CD14-positive monocyte (primary cell): ENCODE measurements around the gene HOXB8. TPM values are rescaled to one million over a fixed set of nuclear protein-coding genes. Genes with fewer than 3 reads are reported as not detected.
A peak's percentile ranks its signal among the peaks of the same experiment; 100 is the strongest.

Experiments used
- DNase-seq, 3 donors: peaks; one replicate each; pipeline ENCODE4 v3.0.0-alpha.2; 2011 to 2022
- H2AFZ ChIP-seq: 2 replicates; pipeline ENCODE4 v1.6.0; 2012; ENCODE audit warnings: mild to moderate bottlenecking, low read depth, low read length, inconsistent platforms; ENCODE audit not compliant: insufficient read depth, poor library complexity, severe bottlenecking
- H3K27ac ChIP-seq, 2 donors: 1 replicate in 1 of 2; 2 replicates in 1 of 2; pipeline ENCODE4 v1.5.1; 2012 to 2013; ENCODE audit warnings: low read length in 2 of 2, control low read depth in 1 of 2, inconsistent platforms in 1 of 2, low read depth in 1 of 2, mild to moderate bottlenecking in 1 of 2
- H3K27me3 ChIP-seq, 2 donors: one replicate each; pipeline versions ENCODE4 v1.6.0 to v1.6.1; 2011 to 2013; ENCODE audit warnings: low read length in 2 of 2; ENCODE audit not compliant: control insufficient read depth in 2 of 2, insufficient read depth in 2 of 2
- H3K36me3 ChIP-seq, 2 donors: replicated peaks in 1 of 2; 1 replicate in 1 of 2; 2 replicates in 1 of 2; pipeline versions ENCODE4 v1.5.1 to v1.6.1; 2012 to 2013; ENCODE audit warnings: low read length in 2 of 2, control low read depth in 1 of 2, inconsistent platforms in 1 of 2, mild to moderate bottlenecking in 1 of 2; ENCODE audit not compliant: insufficient read depth in 2 of 2, control insufficient read depth in 1 of 2
- H3K4me1 ChIP-seq, 2 donors: 1 replicate in 1 of 2; 2 replicates in 1 of 2; pipeline versions ENCODE4 v1.5.1 to v1.6.1; 2012 to 2013; ENCODE audit warnings: low read length in 2 of 2, control low read depth in 1 of 2, inconsistent platforms in 1 of 2, mild to moderate bottlenecking in 1 of 2, moderate library complexity in 1 of 2; ENCODE audit not compliant: insufficient read depth in 2 of 2, control insufficient read depth in 1 of 2
- H3K4me2 ChIP-seq: replicated peaks from 2 replicates; pipeline ENCODE3; 2012; ENCODE audit warnings: low read length, moderate library complexity, mild to moderate bottlenecking; ENCODE audit not compliant: poor library complexity, severe bottlenecking; ENCODE audit errors: extremely low read depth
- H3K4me3 ChIP-seq, 3 experiments: fragments of 200-600 bp in 1 of 3; sonication (generic) in 1 of 3; replicated peaks in 1 of 3; 1 replicate in 2 of 3; 2 replicates in 1 of 3; pipeline ENCODE4 v1.5.1; 2011 to 2013; ENCODE audit warnings: low read length in 3 of 3, mild to moderate bottlenecking in 3 of 3, control low read depth in 2 of 3, low read depth in 2 of 3, inconsistent platforms in 1 of 3, moderate library complexity in 1 of 3
- H3K79me2 ChIP-seq: 2 replicates; pipeline ENCODE4 v1.6.0; 2012; ENCODE audit warnings: mild to moderate bottlenecking, control low read depth, inconsistent platforms, low read length, moderate library complexity; ENCODE audit not compliant: insufficient read depth
- H3K9ac ChIP-seq: 2 replicates; pipeline ENCODE4 v1.6.0; 2017; ENCODE audit warnings: low read length, mild to moderate bottlenecking; ENCODE audit not compliant: insufficient read depth, poor library complexity, severe bottlenecking
- H3K9me3 ChIP-seq, 2 donors: replicated peaks in 1 of 2; 1 replicate in 1 of 2; 2 replicates in 1 of 2; pipeline versions ENCODE4 v1.5.1 to v1.6.1; 2012 to 2013; ENCODE audit warnings: low read length in 2 of 2, control low read depth in 1 of 2; ENCODE audit not compliant: control insufficient read depth in 1 of 2, insufficient read depth in 1 of 2
- H4K20me1 ChIP-seq: 2 replicates; pipeline ENCODE4 v1.6.0; 2012; ENCODE audit warnings: mild to moderate bottlenecking, low read length, control low read depth, moderate library complexity; ENCODE audit not compliant: insufficient read depth
- H3K27ac Mint-ChIP-seq, 7 donors: one replicate each; pipeline ENCODE4 v1.8.0; 2020; ENCODE audit warnings: mild to moderate bottlenecking in 7 of 7, mixed read lengths in 7 of 7, moderate library complexity in 6 of 7, inconsistent platforms in 2 of 7
- H3K27me3 Mint-ChIP-seq, 3 donors: one replicate each; pipeline ENCODE4 v1.8.0; 2021 to 2022; ENCODE audit warnings: low read depth in 3 of 3, mild to moderate bottlenecking in 3 of 3, mixed read lengths in 3 of 3, moderate library complexity in 3 of 3, inconsistent platforms in 1 of 3
- H3K36me3 Mint-ChIP-seq, 2 donors: one replicate each; pipeline ENCODE4 v1.8.0; 2020; ENCODE audit warnings: mixed read lengths in 2 of 2, inconsistent platforms in 1 of 2, mild to moderate bottlenecking in 1 of 2
- H3K4me1 Mint-ChIP-seq: one replicate; pipeline ENCODE4 v1.8.0; 2020; ENCODE audit warnings: mild to moderate bottlenecking, mixed read lengths
- H3K4me3 Mint-ChIP-seq, 2 donors: one replicate each; pipeline ENCODE4 v1.8.0; 2020; ENCODE audit warnings: mild to moderate bottlenecking in 2 of 2, mixed read lengths in 2 of 2, moderate library complexity in 1 of 2
- H3K9me3 Mint-ChIP-seq, 7 donors: one replicate each; pipeline ENCODE4 v1.8.0; 2020 to 2022; ENCODE audit warnings: mixed read lengths in 7 of 7, mild to moderate bottlenecking in 6 of 7, moderate library complexity in 6 of 7, inconsistent platforms in 2 of 7
- WGBS: methylation state at CpG from one replicate; pipeline ENCODE4 v1.1.5; 2013; ENCODE audit warnings: missing lambda C conversion rate; ENCODE audit not compliant: insufficient coverage; 5-methylcytosine and 5-hydroxymethylcytosine counted together
- intact Hi-C, 2 donors: fragments of 100-400 bp; cut with micrococcal nuclease; formaldehyde crosslinking; loops; one replicate each; pipeline versions ENCODE4 v1.15.0 to v1.15.1; 2023
- polyA plus RNA-seq, 3 donors: library from polyadenylated mRNA; depleted of rRNA in 1 of 3; unstranded in 2 of 3; stranded (reverse) in 1 of 3; fragments of 300-500 nt in 2 of 3; fragments of >200 nt in 1 of 3; fragmentation: Illumina TruSeq in 2 of 3; gene quantifications; 1 replicate in 2 of 3; 2 replicates in 1 of 3; pipeline ENCODE4 v1.2.3, GENCODE V29; 2012 to 2021
- TF ChIP-seq, protein P1 (sequence below): fragments of 200-600 bp; IDR thresholded peaks from one replicate; pipeline ENCODE4 v1.8.0; 2022; ENCODE audit warnings: antibody characterized with exemption, mild to moderate bottlenecking

Gene HOXB8
- polyA plus RNA-seq, 3 donors, result not detected

DNA sequence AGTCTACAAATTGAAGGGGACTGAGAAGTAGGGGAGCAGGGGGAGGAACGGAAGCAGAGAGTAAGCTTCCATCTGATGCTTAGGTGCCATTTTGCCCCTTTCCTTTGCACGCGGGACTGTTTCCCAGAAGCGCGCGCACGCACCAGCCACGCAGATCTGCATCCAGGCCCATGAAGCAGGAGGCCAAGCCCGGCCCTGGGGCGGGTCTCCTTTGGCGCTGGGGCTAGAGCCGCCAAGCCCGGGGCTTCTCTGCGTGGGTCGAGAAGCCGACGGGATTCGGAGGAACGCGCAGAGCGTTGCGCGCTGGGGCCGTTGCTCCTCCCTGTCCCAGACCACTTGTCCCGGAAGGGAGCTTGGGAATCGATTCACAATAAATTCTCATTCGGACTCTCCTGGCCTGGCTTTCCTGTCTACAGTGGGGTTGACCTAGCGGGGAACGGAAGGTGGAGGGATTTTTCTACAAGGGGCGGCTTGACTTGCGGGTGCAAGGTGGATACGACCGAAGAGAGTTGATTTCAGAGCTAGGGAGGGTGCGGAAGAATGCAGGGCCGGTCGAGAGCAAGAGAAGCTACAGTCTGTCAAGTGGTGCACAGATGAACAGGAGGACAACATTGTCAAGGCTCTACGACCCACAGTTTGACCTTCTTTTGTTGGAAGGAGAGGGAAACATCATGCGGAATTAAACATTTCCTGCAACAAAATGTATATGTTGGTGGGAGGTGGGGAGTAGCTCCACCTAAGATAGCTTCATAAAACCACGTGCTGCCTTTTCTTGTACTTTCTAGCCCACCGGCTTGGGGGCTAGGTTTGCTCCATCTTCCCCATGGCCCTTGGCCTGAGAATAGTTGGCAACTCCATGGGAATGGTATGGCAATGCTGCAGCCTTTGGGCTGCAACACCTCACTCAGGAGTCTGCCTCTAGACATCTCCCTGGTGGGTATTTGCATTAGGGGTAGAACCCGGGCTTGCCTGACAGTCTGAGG is 6.6 kb upstream of the HOXB8 start:
- Mint-ChIP-seq H3K4me1 (peaks cover 16% of the 10 kb centered on the region), H3K4me3 (peak overlapping the region in 1 of 2 donors; percentile 77), H3K27me3 (peaks cover 91 to 99% (median 94%) of the 10 kb centered on the region in 3 donors), H3K36me3 (peaks cover 3 to 7% of the 10 kb centered on the region in 2 donors), H3K27ac (no peak overlapping the region), H3K9me3 (peaks cover 0 to 17% (median 9%) of the 10 kb centered on the region in 7 donors)
- Histone ChIP-seq H3K79me2 (no peaks in the 10 kb centered on the region), H2AFZ (no peak overlapping the region), H3K9ac (no peak overlapping the region), H3K9me3 (peaks cover 0 to 38% of the 10 kb centered on the region in 2 donors), H3K27ac (no peak overlapping the region), H3K4me1 (peaks cover 5 to 13% of the 10 kb centered on the region in 2 donors), H4K20me1 (no peaks in the 10 kb centered on the region), H3K4me2 (no peak overlapping the region), H3K4me3 (no peak overlapping the region), H3K36me3 (no peaks in the 10 kb centered on the region), H3K27me3 (peaks cover 81 to 100% of the 10 kb centered on the region in 2 donors)
- WGBS, result 87% methylated on average over 36 of the region's 41 CpGs
- intact Hi-C loops, result no loop called here
- TF ChIP-seq, protein P1, sequence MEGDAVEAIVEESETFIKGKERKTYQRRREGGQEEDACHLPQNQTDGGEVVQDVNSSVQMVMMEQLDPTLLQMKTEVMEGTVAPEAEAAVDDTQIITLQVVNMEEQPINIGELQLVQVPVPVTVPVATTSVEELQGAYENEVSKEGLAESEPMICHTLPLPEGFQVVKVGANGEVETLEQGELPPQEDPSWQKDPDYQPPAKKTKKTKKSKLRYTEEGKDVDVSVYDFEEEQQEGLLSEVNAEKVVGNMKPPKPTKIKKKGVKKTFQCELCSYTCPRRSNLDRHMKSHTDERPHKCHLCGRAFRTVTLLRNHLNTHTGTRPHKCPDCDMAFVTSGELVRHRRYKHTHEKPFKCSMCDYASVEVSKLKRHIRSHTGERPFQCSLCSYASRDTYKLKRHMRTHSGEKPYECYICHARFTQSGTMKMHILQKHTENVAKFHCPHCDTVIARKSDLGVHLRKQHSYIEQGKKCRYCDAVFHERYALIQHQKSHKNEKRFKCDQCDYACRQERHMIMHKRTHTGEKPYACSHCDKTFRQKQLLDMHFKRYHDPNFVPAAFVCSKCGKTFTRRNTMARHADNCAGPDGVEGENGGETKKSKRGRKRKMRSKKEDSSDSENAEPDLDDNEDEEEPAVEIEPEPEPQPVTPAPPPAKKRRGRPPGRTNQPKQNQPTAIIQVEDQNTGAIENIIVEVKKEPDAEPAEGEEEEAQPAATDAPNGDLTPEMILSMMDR, result no peak
- DNase-seq, result no peak

DNA sequence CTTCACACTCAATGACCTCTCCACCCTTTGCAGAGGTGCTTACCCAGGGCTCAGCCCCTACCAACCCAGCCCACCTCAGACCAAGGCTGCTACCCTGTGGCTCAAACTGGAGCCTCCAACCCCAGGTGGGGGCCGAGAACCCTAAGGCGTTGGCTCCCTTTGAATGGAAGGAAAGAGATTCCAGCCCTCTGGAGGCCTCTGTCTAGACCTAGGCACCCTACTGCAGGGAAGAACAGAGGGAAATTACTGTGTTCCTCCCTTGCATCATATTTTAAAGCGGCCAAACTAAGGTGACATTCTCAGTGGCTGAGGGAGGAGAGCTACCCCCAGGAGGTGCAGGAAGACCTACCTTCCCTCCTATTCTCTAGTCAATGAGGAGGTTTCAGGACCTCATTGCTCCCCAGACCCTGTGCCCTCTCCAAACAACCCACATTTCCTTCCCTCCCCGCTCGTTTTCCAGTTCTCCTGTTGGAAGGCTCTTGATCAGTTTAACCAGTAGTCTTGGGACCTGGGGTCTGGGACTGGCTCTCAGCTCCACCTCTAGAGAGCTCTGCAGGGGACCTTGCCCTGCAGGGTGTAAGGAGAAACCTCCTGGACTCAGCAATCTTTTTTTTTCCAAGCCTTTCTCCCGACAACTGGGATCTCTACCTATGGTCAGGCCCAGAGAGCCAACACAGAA is 5.5 kb upstream of the HOXB8 start:
- 60% methylated on average over 1 of the region's 6 CpGs for WGBS

More for the DNA sequence above, 5.5 kb upstream of the HOXB8 start:
- peaks cover 0 to 19% (median 6%) of the 10 kb centered on the region in 7 donors for H3K9me3 Mint-ChIP-seq
- H3K27ac Mint-ChIP-seq, result no peak overlapping the region
- H3K4me3 ChIP-seq, result no peak overlapping the region
- H3K4me3 Mint-ChIP-seq, result peak overlapping the region in 1 of 2 donors; percentile 69
- H3K4me1 Mint-ChIP-seq, result peaks cover 11% of the 10 kb centered on the region
- TF ChIP-seq, protein P1, result no peak
- no peak overlapping the region for H3K4me2 ChIP-seq
- DNase-seq, result no peak
- no peaks in the 10 kb centered on the region for H4K20me1 ChIP-seq
- no peaks in the 10 kb centered on the region for H3K36me3 ChIP-seq
- H3K27me3 Mint-ChIP-seq, result peaks cover 94 to 100% (median 95%) of the 10 kb centered on the region in 3 donors
- peaks cover 4 to 49% of the 10 kb centered on the region in 2 donors for H3K9me3 ChIP-seq
- H2AFZ ChIP-seq, result no peak overlapping the region
- H3K4me1 ChIP-seq, result peaks cover 4 to 9% of the 10 kb centered on the region in 2 donors
- H3K9ac ChIP-seq, result no peak overlapping the region
- H3K27me3 ChIP-seq, result peaks cover 86 to 100% of the 10 kb centered on the region in 2 donors
- H3K36me3 Mint-ChIP-seq, result peaks cover 3 to 7% of the 10 kb centered on the region in 2 donors
- intact Hi-C loops, result no loop called here
- H3K79me2 ChIP-seq, result no peaks in the 10 kb centered on the region
- no peak overlapping the region for H3K27ac ChIP-seq
